CD4-positive, CD25-positive, alpha-beta regulatory T cell (primary cell): ENCODE results near the gene SIX4. TPM values are rescaled to one million over a fixed set of nuclear protein-coding genes. Genes with fewer than 3 reads are reported as not detected.

Experiments
- ATAC-seq, 2 donors: fragments of 150-1000 bp; cut with Tn5 transposase; one replicate each; pipeline ENCODE4 v1.10.0; 2021; ENCODE audit warnings: low read depth in 2 of 2, moderate number of reproducible peaks in 2 of 2, moderate library complexity in 1 of 2
- DNase-seq, 3 donors: peaks; one replicate each; pipeline versions ENCODE4 v3.0.0 to v3.0.0-alpha.2; 2012 to 2022; ENCODE audit warnings: mixed read lengths in 1 of 3
- H3K27ac ChIP-seq: one replicate; pipeline ENCODE4 v1.7.0; 2013; ENCODE audit warnings: mild to moderate bottlenecking, low read length; ENCODE audit not compliant: insufficient read depth, poor library complexity, severe bottlenecking
- H3K27me3 ChIP-seq: one replicate; pipeline ENCODE4 v1.7.0; 2013; ENCODE audit warnings: low read length; ENCODE audit not compliant: control insufficient read depth, insufficient read depth
- H3K36me3 ChIP-seq: one replicate; pipeline ENCODE4 v1.7.0; 2013; ENCODE audit warnings: mild to moderate bottlenecking, low read length, moderate library complexity; ENCODE audit not compliant: control insufficient read depth, insufficient read depth
- H3K4me1 ChIP-seq: 2 replicates; pipeline ENCODE4 v1.7.0; 2013; ENCODE audit warnings: mild to moderate bottlenecking, low read length; ENCODE audit not compliant: insufficient read depth, control insufficient read depth, poor library complexity, severe bottlenecking
- H3K4me3 ChIP-seq: one replicate; pipeline ENCODE4 v1.7.0; 2013; ENCODE audit warnings: low read depth, mild to moderate bottlenecking, low read length, moderate library complexity
- H3K9me3 ChIP-seq, 2 experiments: 1 replicate in 1 of 2; 2 replicates in 1 of 2; pipeline ENCODE4 v1.7.0; 2013; ENCODE audit warnings: low read length in 2 of 2, mild to moderate bottlenecking in 1 of 2, moderate library complexity in 1 of 2; ENCODE audit not compliant: control insufficient read depth in 2 of 2
- H3K27ac Mint-ChIP-seq, 3 donors: one replicate each; pipeline ENCODE4 v1.8.0; 2020 to 2022; ENCODE audit warnings: mild to moderate bottlenecking in 3 of 3, mixed read lengths in 3 of 3, moderate library complexity in 2 of 3
- H3K27me3 Mint-ChIP-seq: one replicate; pipeline ENCODE4 v1.8.0; 2022; ENCODE audit warnings: mild to moderate bottlenecking, mixed read lengths
- H3K36me3 Mint-ChIP-seq: one replicate; pipeline ENCODE4 v1.8.0; 2020; ENCODE audit warnings: mixed read lengths
- H3K4me1 Mint-ChIP-seq, 4 donors: one replicate each; pipeline ENCODE4 v1.8.0; 2020 to 2022; ENCODE audit warnings: mixed read lengths in 4 of 4, mild to moderate bottlenecking in 1 of 4
- H3K4me3 Mint-ChIP-seq, 4 donors: one replicate each; pipeline ENCODE4 v1.8.0; 2020 to 2022; ENCODE audit warnings: mild to moderate bottlenecking in 4 of 4, mixed read lengths in 4 of 4, moderate library complexity in 3 of 4
- H3K9me3 Mint-ChIP-seq, 7 donors: one replicate each; pipeline ENCODE4 v1.8.0; 2020 to 2022; ENCODE audit warnings: mixed read lengths in 7 of 7, mild to moderate bottlenecking in 3 of 7, moderate library complexity in 2 of 7
- polyA plus RNA-seq, 4 donors: library from polyadenylated mRNA; unstranded; fragments of 300-500 nt; fragmentation: Illumina TruSeq; gene quantifications; one replicate each; pipeline ENCODE4 v1.2.3, GENCODE V29; 2021
- total RNA-seq: library from RNA; stranded (reverse); gene quantifications from one replicate; pipeline ENCODE4 v1.2.3, GENCODE V29; 2022

The SIX4 gene
- total and polyA plus RNA-seq, 5 donors from 2014 or later = not detected

GRCh38 chr14:60695327-60695726 is 28.8 kb downstream of the SIX4 start:
- no peak overlapping the region for H3K4me3 ChIP-seq
- no peaks in the 10 kb centered on the region for H3K36me3 ChIP-seq
- H3K4me1 Mint-ChIP-seq = peaks cover 0 to 5% (median 0%) of the 10 kb centered on the region in 4 donors
- H3K36me3 Mint-ChIP-seq = no peaks in the 10 kb centered on the region
- no peak overlapping the region for H3K27ac ChIP-seq
- H3K9me3 ChIP-seq = peaks cover 2% of the 10 kb centered on the region in 2 experiments
- ATAC-seq (no peak), DNase-seq (no peak)
- H3K27ac Mint-ChIP-seq = no peak overlapping the region
- no peaks in the 10 kb centered on the region for H3K27me3 ChIP-seq
- H3K9me3 Mint-ChIP-seq = peaks cover 0 to 13% (median 2%) of the 10 kb centered on the region in 7 donors
- peaks cover 23% of the 10 kb centered on the region for H3K27me3 Mint-ChIP-seq
- no peak overlapping the region for H3K4me3 Mint-ChIP-seq
- H3K4me1 ChIP-seq = no peaks in the 10 kb centered on the region

GRCh38 chr14:60691383-60692113 is 32.6 kb downstream of the SIX4 start:
- H3K27me3 ChIP-seq = no peaks in the 10 kb centered on the region
- Mint-ChIP-seq H3K27me3 (peaks cover 5% of the 10 kb centered on the region), H3K4me1 (peaks cover 0 to 5% (median 0%) of the 10 kb centered on the region in 4 donors), H3K4me3 (no peak overlapping the region), H3K9me3 (peaks cover 0 to 2% (median 0%) of the 10 kb centered on the region in 7 donors), H3K36me3 (no peaks in the 10 kb centered on the region), H3K27ac (no peak overlapping the region)
- DNase-seq = no peak
- no peak overlapping the region for H3K27ac ChIP-seq
- no peaks in the 10 kb centered on the region for H3K9me3 ChIP-seq
- no peaks in the 10 kb centered on the region for H3K36me3 ChIP-seq
- ATAC-seq = no peak
- no peaks in the 10 kb centered on the region for H3K4me1 ChIP-seq
- H3K4me3 ChIP-seq = no peak overlapping the region

GRCh38 chr14:60686865-60687264 is 37.3 kb downstream of the SIX4 start:
- no peaks in the 10 kb centered on the region for H3K36me3 Mint-ChIP-seq
- H3K4me1 Mint-ChIP-seq = no peaks in the 10 kb centered on the region
- H3K27ac Mint-ChIP-seq = no peak overlapping the region
- Histone ChIP-seq H3K4me1 (no peaks in the 10 kb centered on the region), H3K27ac (no peak overlapping the region), H3K4me3 (no peak overlapping the region), H3K27me3 (no peaks in the 10 kb centered on the region), H3K36me3 (no peaks in the 10 kb centered on the region), H3K9me3 (no peaks in the 10 kb centered on the region)
- ATAC-seq (no peak), DNase-seq (no peak)
- H3K4me3 Mint-ChIP-seq = no peak overlapping the region
- peaks cover 0 to 2% (median 0%) of the 10 kb centered on the region in 7 donors for H3K9me3 Mint-ChIP-seq
- peaks cover 10% of the 10 kb centered on the region for H3K27me3 Mint-ChIP-seq

- Mint-ChIP-seq H3K27ac (no peak overlapping the region), H3K36me3 (no peaks in the 10 kb centered on the region), H3K27me3 (peaks cover 13% of the 10 kb centered on the region), H3K4me3 (no peak overlapping the region), H3K4me1 (no peaks in the 10 kb centered on the region), H3K9me3 (peaks cover 0 to 2% (median 0%) of the 10 kb centered on the region in 7 donors)
- H3K4me3 ChIP-seq = no peak overlapping the region
- ATAC-seq (no peak), DNase-seq (no peak)
- no peak overlapping the region for H3K27ac ChIP-seq
- no peaks in the 10 kb centered on the region for H3K9me3 ChIP-seq
- no peaks in the 10 kb centered on the region for H3K27me3 ChIP-seq
- H3K36me3 ChIP-seq = no peaks in the 10 kb centered on the region
- no peaks in the 10 kb centered on the region for H3K4me1 ChIP-seq
Observed at GRCh38 chr14:60684203-60684602, 39.9 kb downstream of the SIX4 start.

- Histone ChIP-seq H3K36me3 (no peaks in the 10 kb centered on the region), H3K4me1 (no peaks in the 10 kb centered on the region), H3K4me3 (no peak overlapping the region), H3K27me3 (no peaks in the 10 kb centered on the region), H3K9me3 (no peaks in the 10 kb centered on the region), H3K27ac (no peak overlapping the region)
- Mint-ChIP-seq H3K4me3 (no peak overlapping the region), H3K4me1 (no peaks in the 10 kb centered on the region), H3K27ac (no peak overlapping the region), H3K27me3 (peaks cover 13% of the 10 kb centered on the region), H3K36me3 (no peaks in the 10 kb centered on the region), H3K9me3 (peaks cover 0 to 2% (median 0%) of the 10 kb centered on the region in 7 donors)
- ATAC-seq = no peak
- no peak for DNase-seq
Observed at GRCh38 chr14:60681271-60681670, 42.9 kb downstream of the SIX4 start.

GRCh38 chr14:60680511-60680910 is 43.6 kb downstream of the SIX4 start:
- Histone ChIP-seq H3K4me3 (no peak overlapping the region), H3K36me3 (no peaks in the 10 kb centered on the region), H3K27me3 (no peaks in the 10 kb centered on the region), H3K27ac (no peak overlapping the region), H3K9me3 (no peaks in the 10 kb centered on the region), H3K4me1 (no peaks in the 10 kb centered on the region)
- Mint-ChIP-seq H3K36me3 (no peaks in the 10 kb centered on the region), H3K27me3 (peaks cover 13% of the 10 kb centered on the region), H3K27ac (no peak overlapping the region), H3K4me1 (no peaks in the 10 kb centered on the region), H3K4me3 (no peak overlapping the region), H3K9me3 (no peaks in the 10 kb centered on the region)
- DNase-seq = no peak
- ATAC-seq = no peak

GRCh38 chr14:60679566-60680258 is 44.4 kb downstream of the SIX4 start:
- Mint-ChIP-seq H3K27ac (no peak overlapping the region), H3K4me1 (no peaks in the 10 kb centered on the region), H3K27me3 (peaks cover 13% of the 10 kb centered on the region), H3K4me3 (no peak overlapping the region), H3K9me3 (no peaks in the 10 kb centered on the region), H3K36me3 (no peaks in the 10 kb centered on the region)
- Histone ChIP-seq H3K27ac (no peak overlapping the region), H3K4me1 (no peaks in the 10 kb centered on the region), H3K27me3 (no peaks in the 10 kb centered on the region), H3K4me3 (no peak overlapping the region), H3K36me3 (no peaks in the 10 kb centered on the region), H3K9me3 (no peaks in the 10 kb centered on the region)
- DNase-seq (no peak), ATAC-seq (no peak)

GRCh38 chr14:60677701-60678100 is 46.5 kb downstream of the SIX4 start:
- Mint-ChIP-seq H3K4me3 (no peak overlapping the region), H3K9me3 (no peaks in the 10 kb centered on the region), H3K4me1 (no peaks in the 10 kb centered on the region), H3K27ac (no peak overlapping the region), H3K36me3 (no peaks in the 10 kb centered on the region), H3K27me3 (peaks cover 10% of the 10 kb centered on the region)
- Histone ChIP-seq H3K4me1 (no peaks in the 10 kb centered on the region), H3K9me3 (no peaks in the 10 kb centered on the region), H3K36me3 (no peaks in the 10 kb centered on the region), H3K27me3 (peaks cover 2% of the 10 kb centered on the region), H3K4me3 (no peak overlapping the region), H3K27ac (no peak overlapping the region)
- DNase-seq (no peak), ATAC-seq (no peak)
